Breast epithelium (tissue), 4 donors: ENCODE data around the gene HELQ. TPM values are rescaled to one million over a fixed set of nuclear protein-coding genes. Genes with fewer than 3 reads are reported as not detected.

Source experiments
- DNase-seq, 2 donors: peaks; one replicate each; pipeline ENCODE4 v3.0.0-alpha.2; 2019; ENCODE audit warnings: low spot score in 2 of 2
- H3K27ac ChIP-seq, 2 donors: fragments of 200-600 bp; sonication (generic) in 1 of 2; one replicate each; pipeline ENCODE4 v1.5.1; 2016 to 2019; ENCODE audit warnings: mild to moderate bottlenecking in 1 of 2
- H3K27me3 ChIP-seq, 2 donors: fragments of 200-600 bp; sonication (generic) in 1 of 2; one replicate each; pipeline versions ENCODE4 v1.5.1 to v1.6.0; 2017 to 2019; ENCODE audit warnings: control low read depth in 1 of 2, mild to moderate bottlenecking in 1 of 2
- H3K36me3 ChIP-seq: fragments of 200-600 bp; one replicate; pipeline ENCODE4 v1.5.1; 2019
- H3K4me1 ChIP-seq, 2 donors: fragments of 200-600 bp; sonication (generic); one replicate each; pipeline ENCODE4 v1.5.1; 2016 to 2019; ENCODE audit warnings: control low read depth in 1 of 2
- H3K4me3 ChIP-seq, 3 donors: fragments of 200-600 bp; sonication (generic); 1 replicate in 2 of 3; 2 replicates in 1 of 3; pipeline ENCODE4 v1.5.1; 2016 to 2019; ENCODE audit warnings: mild to moderate bottlenecking in 3 of 3, moderate library complexity in 2 of 3
- H3K9me3 ChIP-seq, 2 donors: fragments of 200-600 bp; sonication (generic) in 1 of 2; one replicate each; pipeline ENCODE4 v1.5.1; 2016 to 2019; ENCODE audit warnings: control low read depth in 1 of 2
- POLR2A ChIP-seq: fragments of 450-650 bp; IDR thresholded peaks from one replicate; pipeline ENCODE4 v1.6.1; 2016; ENCODE audit warnings: antibody characterized with exemption, mild to moderate bottlenecking, moderate library complexity
- POLR2AphosphoS5 ChIP-seq, 3 donors: sonication (generic); formaldehyde crosslinking; IDR thresholded peaks; one replicate each; pipeline ENCODE4 v1.6.1; 2017; ENCODE audit warnings: antibody characterized with exemption in 3 of 3
- intact Hi-C: fragments of 100-400 bp; cut with DNase I; formaldehyde crosslinking; loops from one replicate; pipeline ENCODE4 v1.15.1; 2023; ENCODE audit warnings: low total_unique reads
- total RNA-seq, 3 donors: library from RNA; depleted of rRNA; stranded (reverse); fragments of >200 nt; gene quantifications; one replicate each; pipeline ENCODE4 v1.1.0, GENCODE V29; 2016
- TF ChIP-seq, protein P1 (sequence below), 3 donors: fragments of 450-650 bp; IDR thresholded peaks; one replicate each; pipeline ENCODE4 v1.5.1; 2016 to 2017; ENCODE audit warnings: antibody characterized with exemption in 3 of 3, mild to moderate bottlenecking in 3 of 3, moderate library complexity in 3 of 3

The HELQ gene
- total RNA-seq, 3 donors from 2014 or later, result 14.4 to 24.3 (median 16.3) TPM

DNA sequence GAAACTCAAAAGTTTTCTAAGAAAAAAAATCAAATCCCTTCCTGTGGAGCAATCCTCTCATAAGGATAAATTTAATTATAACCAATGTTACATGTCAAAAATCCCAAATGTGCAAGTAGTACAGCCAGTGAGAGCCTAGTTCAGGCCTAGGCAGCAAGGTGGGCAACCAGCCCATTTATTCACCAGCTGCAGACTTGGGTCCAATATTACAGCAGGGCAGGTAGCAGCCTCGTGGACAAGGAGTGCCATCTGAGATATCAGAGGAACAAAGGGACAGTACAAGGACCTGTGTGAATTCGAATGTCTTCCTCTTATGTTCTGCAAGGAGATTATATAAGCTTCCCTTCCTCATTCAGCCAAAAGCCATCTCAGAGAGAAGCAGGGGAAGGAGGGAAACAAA lies 6.6 kb downstream of the HELQ start:
- H3K9me3 ChIP-seq, result no peaks in the 10 kb centered on the region
- no peaks in the 10 kb centered on the region for H3K27me3 ChIP-seq
- no peaks in the 10 kb centered on the region for H3K36me3 ChIP-seq
- intact Hi-C loops, result no loop called here
- TF ChIP-seq, protein P1, sequence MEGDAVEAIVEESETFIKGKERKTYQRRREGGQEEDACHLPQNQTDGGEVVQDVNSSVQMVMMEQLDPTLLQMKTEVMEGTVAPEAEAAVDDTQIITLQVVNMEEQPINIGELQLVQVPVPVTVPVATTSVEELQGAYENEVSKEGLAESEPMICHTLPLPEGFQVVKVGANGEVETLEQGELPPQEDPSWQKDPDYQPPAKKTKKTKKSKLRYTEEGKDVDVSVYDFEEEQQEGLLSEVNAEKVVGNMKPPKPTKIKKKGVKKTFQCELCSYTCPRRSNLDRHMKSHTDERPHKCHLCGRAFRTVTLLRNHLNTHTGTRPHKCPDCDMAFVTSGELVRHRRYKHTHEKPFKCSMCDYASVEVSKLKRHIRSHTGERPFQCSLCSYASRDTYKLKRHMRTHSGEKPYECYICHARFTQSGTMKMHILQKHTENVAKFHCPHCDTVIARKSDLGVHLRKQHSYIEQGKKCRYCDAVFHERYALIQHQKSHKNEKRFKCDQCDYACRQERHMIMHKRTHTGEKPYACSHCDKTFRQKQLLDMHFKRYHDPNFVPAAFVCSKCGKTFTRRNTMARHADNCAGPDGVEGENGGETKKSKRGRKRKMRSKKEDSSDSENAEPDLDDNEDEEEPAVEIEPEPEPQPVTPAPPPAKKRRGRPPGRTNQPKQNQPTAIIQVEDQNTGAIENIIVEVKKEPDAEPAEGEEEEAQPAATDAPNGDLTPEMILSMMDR (IDR thresholded peaks at IDR 0.05), result no peak
- no peak for TF ChIP-seq POLR2AphosphoS5 (IDR thresholded peaks at IDR 0.05)
- no peak for TF ChIP-seq POLR2A
- H3K27ac ChIP-seq, result no peak overlapping the region
- no peak for DNase-seq
- H3K4me1 ChIP-seq, result peaks cover 0 to 3% of the 10 kb centered on the region in 2 donors
- H3K4me3 ChIP-seq, result no peak overlapping the region

DNA sequence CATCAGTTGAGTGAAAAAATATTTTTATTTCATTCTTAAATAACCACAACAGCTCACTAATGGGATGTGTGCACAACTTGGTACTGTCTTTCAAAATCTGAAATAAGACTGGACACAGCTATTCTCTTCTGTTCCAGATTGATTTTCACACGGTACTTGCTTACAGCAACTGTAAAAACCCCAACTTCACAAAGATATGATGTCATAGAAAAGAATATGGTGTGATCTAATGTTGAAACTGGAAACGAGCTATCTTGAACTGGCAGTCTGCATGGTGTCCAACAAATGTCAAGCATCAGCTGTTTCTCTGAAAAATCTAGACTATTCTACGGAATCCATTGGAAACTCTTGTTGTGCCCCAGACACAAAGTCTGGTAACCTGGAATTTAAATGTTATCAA lies 14.7 kb downstream of the HELQ start:
- H3K4me3 ChIP-seq, result no peak overlapping the region
- no peaks in the 10 kb centered on the region for H3K9me3 ChIP-seq
- no peaks in the 10 kb centered on the region for H3K36me3 ChIP-seq
- intact Hi-C loops, result no loop called here
- DNase-seq, result no peak
- no peak overlapping the region for H3K27ac ChIP-seq
- no peaks in the 10 kb centered on the region for H3K27me3 ChIP-seq
- H3K4me1 ChIP-seq, result no peaks in the 10 kb centered on the region
- TF ChIP-seq, protein P1 (IDR thresholded peaks at IDR 0.05), result no peak

DNA sequence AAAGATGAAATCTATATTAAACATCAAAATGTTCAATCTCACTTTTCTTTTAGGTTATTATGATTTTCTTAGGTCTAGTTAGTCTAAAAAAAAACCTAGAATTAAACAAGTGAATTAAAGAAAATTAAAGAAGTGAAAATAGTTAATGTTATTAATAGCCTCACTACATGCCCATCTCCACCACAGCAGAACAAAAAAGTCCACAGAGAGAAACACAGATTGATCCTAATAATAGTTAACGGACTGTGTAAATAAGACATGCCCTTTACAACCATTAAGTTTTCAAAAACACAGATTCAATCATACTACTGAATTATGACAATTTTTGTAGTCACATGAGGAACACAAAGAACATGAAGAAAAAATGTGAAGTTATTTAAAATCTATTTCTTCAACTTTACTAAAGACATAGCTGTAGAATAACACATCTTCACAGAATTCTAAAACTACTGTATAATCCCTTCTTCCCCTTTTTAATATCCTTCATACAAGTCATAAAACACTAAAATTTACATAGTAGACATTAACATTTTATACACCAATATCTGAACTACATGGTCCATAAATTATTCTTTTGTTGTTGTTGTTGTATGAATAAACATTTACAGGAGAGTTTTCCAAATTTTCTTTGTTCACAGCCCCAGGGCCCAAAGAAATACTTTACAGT lies 15.3 kb downstream of the HELQ start:
- H3K9me3 ChIP-seq, result no peaks in the 10 kb centered on the region
- TF ChIP-seq POLR2A (no peak), POLR2AphosphoS5 (IDR thresholded peaks at IDR 0.05) (no peak)
- TF ChIP-seq, protein P1 (IDR thresholded peaks at IDR 0.05), result no peak
- H3K27ac ChIP-seq, result no peak overlapping the region
- intact Hi-C loops, result no loop called here
- H3K27me3 ChIP-seq, result no peaks in the 10 kb centered on the region
- DNase-seq, result no peak
- H3K4me1 ChIP-seq, result no peaks in the 10 kb centered on the region
- H3K4me3 ChIP-seq, result no peak overlapping the region
- no peaks in the 10 kb centered on the region for H3K36me3 ChIP-seq

DNA sequence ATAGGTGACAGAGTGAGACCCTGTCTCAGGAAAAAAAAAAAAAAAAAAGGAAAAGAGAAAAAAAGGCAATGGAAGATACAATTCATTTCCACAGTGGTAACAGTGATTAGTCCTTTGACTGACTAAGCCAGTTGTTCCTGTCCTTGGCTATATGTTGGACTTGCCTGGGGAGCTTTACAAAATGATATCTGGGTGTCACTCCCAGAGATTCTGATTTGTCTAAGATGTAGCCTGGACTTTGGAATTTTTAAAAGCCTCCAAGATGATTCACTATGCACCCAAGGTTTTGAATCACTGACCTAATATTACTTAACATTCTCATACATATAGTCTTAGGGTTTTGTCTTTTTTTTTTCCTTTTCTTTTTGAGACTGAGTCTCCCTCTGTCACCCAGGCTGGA lies 16.9 kb downstream of the HELQ start:
- DNase-seq, result no peak
- Histone ChIP-seq H3K4me1 (no peaks in the 10 kb centered on the region), H3K27me3 (no peaks in the 10 kb centered on the region), H3K27ac (no peak overlapping the region), H3K4me3 (no peak overlapping the region), H3K36me3 (no peaks in the 10 kb centered on the region), H3K9me3 (no peaks in the 10 kb centered on the region)
- intact Hi-C loops, result no loop called here
- TF ChIP-seq, protein P1 (IDR thresholded peaks at IDR 0.05), result no peak
- TF ChIP-seq POLR2AphosphoS5 (IDR thresholded peaks at IDR 0.05) (no peak), POLR2A (no peak)

GRCh38 chr4:83436680-83437079 lies 18.9 kb downstream of the HELQ start:
- H3K27ac ChIP-seq, result no peak overlapping the region
- intact Hi-C loops, result no loop called here
- no peak overlapping the region for H3K4me3 ChIP-seq

More at GRCh38 chr4:83436680-83437079, 18.9 kb downstream of the HELQ start:
- TF ChIP-seq, protein P1 (IDR thresholded peaks at IDR 0.05), result no peak
- TF ChIP-seq POLR2A, result no peak
- TF ChIP-seq POLR2AphosphoS5 (IDR thresholded peaks at IDR 0.05), result no peak
- Histone ChIP-seq H3K9me3 (no peaks in the 10 kb centered on the region), H3K36me3 (no peaks in the 10 kb centered on the region), H3K27me3 (no peaks in the 10 kb centered on the region), H3K4me1 (no peaks in the 10 kb centered on the region)
- DNase-seq, result no peak
